Stimulated activated CD4-positive, alpha-beta T cell treated with anti-CD3 and anti-CD28 coated beads, Interleukin-4, amount 100 ng/mL, for 1 hour (primary cell): ENCODE data around the gene ARHGAP24.
"Not testable (repeated sequence)": the region's sequence is repeated elsewhere in the genome, so short reads cannot be mapped to it uniquely, and the experiment has no call there.

Experiments used
- DNase-seq: peaks from one replicate; pipeline ENCODE4 v3.0.0-alpha.2; 2020

ARHGAP24 gene

GRCh38 chr4:85784947-85785346 is 310.0 kb downstream of the ARHGAP24 start:
- DNase-seq = no peak

DNA sequence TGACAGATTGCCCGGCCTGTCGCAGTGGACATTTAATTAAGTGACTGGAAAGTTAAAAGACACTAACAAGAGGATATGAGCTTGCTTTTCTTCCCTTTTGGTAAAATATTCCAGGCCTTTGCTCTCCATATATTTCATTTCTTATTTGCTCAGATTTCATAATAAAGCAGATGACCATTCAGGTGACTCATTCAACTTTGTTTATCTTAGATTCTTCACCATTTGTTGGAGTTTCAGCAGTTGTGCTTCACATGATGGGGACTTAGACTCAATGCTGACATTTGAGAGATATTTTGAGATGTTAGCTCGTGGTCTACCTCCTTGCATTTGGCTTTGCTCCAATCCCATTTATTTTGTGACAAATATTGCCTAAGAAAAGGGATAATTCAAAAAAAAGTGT is 312.2 kb downstream of the ARHGAP24 start:
- DNase-seq = no peak

- no peak for DNase-seq
Observed at GRCh38 chr4:85788604-85789003, 313.7 kb downstream of the ARHGAP24 start.

DNA sequence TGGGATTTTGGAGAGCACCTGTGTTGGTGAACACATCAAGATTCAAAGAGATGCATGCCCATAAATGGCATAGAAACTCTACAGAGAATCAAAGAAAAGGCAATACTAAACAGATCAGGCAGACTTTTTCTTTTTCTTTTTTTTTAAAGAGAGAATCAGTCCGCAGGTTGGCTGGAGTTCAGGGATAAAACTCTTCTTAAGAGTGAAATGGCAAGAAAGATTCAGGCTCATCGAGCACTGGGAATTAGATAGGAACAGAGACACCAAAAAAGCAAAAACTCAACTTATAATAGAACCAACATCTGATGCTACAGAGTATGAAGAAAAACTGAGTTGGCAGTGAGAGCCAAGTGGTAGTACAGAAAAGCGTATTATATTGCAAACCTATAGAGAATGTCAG is 314.3 kb downstream of the ARHGAP24 start:
- DNase-seq = no peak

GRCh38 chr4:85790582-85790981 is 315.6 kb downstream of the ARHGAP24 start:
- no peak for DNase-seq

GRCh38 chr4:85792376-85793232 is 317.7 kb downstream of the ARHGAP24 start:
- no peak for DNase-seq

DNA sequence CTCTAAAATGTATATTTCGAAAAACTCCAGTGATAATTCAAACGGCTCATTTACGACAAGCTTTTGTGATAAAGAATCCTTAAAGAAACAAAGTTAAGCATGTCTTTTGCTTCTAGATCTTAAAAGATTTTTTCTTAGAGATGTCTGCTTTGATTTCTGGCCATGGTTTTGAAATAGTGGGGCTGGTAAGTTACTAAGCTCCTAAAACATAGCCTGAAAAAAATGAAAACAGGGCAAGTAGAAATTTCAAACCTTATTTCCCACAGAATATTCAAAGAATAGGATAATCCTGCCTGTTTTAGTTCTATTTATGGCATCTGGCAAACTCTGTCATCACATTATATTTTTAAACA is 318.3 kb downstream of the ARHGAP24 start:
- DNase-seq = no peak

GRCh38 chr4:85798012-85798770 is 323.2 kb downstream of the ARHGAP24 start:
- DNase-seq = no peak

GRCh38 chr4:85803856-85804255 is 328.9 kb downstream of the ARHGAP24 start:
- no peak for DNase-seq

GRCh38 chr4:85805891-85806290 is 330.9 kb downstream of the ARHGAP24 start:
- DNase-seq = no peak

DNA sequence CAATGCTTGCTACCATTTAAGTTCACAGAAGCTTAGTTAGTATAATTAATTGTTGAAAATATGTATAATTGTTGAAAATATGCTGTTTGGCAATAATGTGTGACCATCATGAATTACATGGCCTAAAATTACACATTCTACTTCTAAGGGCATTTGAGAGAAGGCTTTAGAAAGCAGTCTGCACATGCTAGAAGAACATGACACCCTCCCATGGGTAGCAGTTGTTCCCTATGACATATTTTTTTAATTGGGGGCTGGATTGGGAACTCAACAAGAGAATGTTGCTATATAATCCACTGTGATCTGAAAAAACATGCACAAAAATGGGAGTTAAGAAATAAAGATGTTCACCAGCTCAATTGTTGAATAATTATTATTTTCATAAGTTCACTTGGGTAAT is 331.4 kb downstream of the ARHGAP24 start:
- DNase-seq = no peak

GRCh38 chr4:85807247-85807950 is 332.4 kb downstream of the ARHGAP24 start:
- no peak for DNase-seq

DNA sequence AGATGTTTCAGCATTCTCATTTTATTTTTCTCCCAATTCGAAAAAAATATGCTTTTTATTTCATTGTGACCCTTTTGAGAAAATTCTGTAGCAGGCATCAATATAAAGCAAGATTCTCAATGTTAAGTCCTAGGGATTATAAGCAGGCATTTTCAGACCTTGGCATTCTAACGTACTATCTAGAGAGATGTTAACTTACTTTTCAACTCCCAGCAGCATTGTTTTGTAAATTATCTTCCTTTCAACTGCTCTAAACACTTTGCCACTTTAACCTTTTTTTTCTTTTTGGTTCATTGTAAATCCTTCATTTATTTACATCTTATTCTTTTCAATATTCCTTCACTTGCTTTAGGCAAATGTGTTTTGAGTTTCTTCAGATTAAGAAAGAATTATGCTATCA is 333.2 kb downstream of the ARHGAP24 start:
- DNase-seq = no peak

- DNase-seq = no peak
Observed at GRCh38 chr4:85808864-85809263, 333.9 kb downstream of the ARHGAP24 start.

- DNase-seq = no peak
Observed at GRCh38 chr4:85812776-85813175, 337.8 kb downstream of the ARHGAP24 start.

DNA sequence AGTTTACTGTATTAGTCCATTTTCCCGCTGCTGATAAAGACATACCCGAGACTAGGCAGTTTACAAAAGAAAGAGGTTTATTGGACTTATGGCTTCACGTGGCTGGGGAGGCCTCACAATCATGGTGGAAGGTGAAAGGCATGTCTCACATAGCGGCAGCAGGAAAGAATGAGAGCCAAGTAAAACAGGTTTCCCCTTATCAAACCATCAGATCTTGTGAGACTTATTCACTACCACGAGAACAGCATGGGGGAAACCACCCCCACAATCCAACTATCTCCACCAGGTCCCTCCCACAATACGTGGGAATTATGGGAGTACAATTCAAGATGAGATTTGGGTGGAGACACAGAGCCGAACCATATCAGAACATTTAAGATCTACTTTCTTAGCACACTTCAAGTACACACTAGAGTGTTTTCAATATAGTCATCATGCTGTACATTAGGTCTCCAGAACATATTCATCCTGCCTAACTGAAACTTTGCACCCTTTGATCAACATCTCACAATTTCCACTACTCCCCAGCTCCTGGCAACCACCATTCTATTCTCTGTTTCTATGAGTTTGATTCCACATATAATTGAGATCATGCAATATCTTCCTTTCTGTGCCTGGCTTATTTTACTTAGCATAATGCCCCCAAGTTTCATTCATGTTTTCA is 341.0 kb downstream of the ARHGAP24 start:
- no peak for DNase-seq

DNA sequence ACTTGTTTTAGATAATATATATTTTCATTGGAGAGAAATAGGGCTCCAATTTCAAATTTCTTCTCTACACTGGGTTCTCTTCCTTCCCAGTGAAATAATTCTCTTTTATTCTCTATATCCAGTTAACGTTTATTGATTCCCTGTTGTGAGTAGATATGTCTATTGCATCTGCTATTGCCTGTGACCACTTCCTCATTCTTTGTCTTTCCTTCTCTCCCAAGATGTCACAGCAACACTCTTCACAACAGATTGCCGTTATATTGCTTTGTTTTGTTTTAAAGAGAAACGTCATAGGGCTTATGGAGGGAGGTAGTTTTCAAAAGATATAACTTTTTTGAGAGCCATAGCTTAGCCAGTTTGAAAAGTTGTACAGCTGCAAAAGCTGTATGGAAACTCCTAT is 343.8 kb downstream of the ARHGAP24 start:
- no peak for DNase-seq

- not testable (repeated sequence) for DNase-seq
Observed at GRCh38 chr4:85820101-85820500, 345.2 kb downstream of the ARHGAP24 start.

- DNase-seq = no peak
Observed at GRCh38 chr4:85821688-85822455, 346.9 kb downstream of the ARHGAP24 start.

- no peak for DNase-seq
Observed at GRCh38 chr4:85823295-85823694, 348.3 kb downstream of the ARHGAP24 start.

GRCh38 chr4:85824166-85824945 is 349.4 kb downstream of the ARHGAP24 start:
- no peak for DNase-seq
